ENCODE measurements around the gene FGR.
"Not testable (repeated sequence)": the region's sequence is repeated elsewhere in the genome, so short reads cannot be mapped to it uniquely, and the experiment has no call there.

The FGR gene

DNA sequence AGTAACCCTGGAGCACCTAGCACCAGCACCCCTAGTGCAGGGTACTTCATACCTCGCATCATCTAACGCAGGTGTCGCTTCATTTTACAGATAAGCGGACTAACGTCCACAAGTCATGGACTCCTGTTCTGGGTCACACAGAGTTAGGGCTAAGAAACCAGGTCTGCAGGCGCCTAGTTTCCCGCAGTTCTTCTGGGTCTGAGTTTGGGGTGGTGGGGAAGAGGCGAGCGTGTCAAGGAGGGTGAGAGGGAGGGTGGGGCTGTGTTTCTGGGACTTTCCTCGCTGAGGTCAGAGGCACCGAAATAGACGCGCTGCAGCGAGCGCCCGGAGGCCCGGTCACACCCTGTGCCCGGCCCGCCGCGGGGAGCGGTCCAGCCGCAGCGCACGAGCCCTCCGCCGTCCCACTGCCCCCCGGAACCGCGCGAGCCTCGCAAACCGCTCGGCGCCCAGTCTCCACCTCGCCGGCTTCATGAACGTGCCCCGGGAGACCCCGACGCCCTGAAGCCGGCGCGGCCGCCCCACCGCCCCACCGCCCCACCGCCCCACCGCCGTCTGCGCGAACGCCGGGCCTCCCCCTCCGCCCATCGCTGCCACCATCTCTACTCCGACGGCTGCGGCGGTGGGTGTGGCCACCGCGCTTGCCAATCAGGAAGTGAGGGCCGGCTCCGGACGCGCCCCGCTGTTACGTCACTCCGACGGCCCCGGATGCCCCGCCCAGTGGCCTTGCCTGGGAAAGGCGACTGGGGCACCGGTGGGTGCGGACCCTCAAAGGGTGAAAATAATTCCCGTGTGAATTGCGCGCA is 24.7 kb upstream of the FGR start:
- DNase-seq (ENCODE audit: low spot score) = peak; percentile 91

DNA sequence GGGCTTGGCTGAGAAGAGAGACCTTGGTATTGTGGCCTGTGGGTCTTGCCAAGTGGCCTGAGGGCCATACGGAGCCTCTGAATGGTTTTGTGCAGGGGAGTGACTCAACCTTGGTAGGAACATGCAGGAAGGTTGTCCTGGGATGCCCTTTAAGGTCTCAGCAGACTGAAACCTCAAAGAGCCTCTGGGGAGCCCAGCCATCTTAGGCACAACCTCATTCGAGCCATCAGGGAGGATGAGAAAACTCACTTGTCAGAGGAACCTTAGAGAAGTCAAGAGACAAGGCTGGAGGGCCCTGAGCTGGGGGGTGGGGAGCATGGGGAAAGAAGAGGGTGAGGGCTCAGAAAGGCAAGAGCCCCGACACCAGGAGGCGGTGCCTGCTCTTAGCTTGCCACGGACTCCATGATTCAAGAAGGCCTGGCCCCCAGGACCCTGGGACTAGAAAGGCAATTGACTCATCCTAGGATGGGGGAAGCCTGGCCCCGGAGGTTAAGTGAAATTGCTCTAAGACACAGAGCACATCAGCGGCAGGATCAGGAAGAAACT is 24.0 kb upstream of the FGR start:
- DNase-seq (ENCODE audit: low spot score) = no peak

DNA sequence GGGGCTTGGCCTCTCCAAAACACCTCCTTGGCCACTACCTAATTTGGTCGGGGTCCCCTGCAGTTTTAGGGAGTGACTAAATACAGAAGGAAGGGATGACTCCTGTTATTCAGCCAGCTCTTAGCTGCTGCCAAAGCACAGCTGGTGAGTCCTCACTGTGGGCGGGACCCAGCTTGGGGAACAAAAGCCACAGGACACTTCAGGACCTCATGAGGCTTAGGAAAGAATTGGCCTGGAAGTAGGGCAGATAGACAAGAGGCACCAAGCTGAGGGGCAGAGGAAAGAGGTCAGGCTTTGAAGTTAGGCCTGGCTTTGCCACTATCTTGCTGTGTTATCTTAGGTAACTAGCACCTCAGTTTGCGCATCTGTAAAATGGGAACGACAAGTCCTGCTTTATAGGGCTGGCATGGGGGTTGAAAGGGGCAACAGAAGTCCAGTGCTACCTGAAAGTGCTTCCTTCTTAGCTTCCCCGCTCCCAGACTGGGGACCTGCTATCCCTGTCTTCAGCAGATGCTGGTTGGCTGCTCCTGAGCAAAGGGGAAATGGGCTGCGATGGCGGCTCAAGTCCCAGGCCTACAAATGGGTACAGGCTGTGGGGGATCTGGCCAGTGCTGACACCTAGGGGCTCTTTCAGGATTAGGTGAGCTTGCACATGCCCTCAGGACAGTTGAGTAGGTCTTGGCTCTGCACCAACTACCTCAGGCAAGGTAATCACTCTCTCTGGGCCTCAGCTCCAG is 21.3 kb upstream of the FGR start:
- DNase-seq (ENCODE audit: low spot score) = no peak

DNA sequence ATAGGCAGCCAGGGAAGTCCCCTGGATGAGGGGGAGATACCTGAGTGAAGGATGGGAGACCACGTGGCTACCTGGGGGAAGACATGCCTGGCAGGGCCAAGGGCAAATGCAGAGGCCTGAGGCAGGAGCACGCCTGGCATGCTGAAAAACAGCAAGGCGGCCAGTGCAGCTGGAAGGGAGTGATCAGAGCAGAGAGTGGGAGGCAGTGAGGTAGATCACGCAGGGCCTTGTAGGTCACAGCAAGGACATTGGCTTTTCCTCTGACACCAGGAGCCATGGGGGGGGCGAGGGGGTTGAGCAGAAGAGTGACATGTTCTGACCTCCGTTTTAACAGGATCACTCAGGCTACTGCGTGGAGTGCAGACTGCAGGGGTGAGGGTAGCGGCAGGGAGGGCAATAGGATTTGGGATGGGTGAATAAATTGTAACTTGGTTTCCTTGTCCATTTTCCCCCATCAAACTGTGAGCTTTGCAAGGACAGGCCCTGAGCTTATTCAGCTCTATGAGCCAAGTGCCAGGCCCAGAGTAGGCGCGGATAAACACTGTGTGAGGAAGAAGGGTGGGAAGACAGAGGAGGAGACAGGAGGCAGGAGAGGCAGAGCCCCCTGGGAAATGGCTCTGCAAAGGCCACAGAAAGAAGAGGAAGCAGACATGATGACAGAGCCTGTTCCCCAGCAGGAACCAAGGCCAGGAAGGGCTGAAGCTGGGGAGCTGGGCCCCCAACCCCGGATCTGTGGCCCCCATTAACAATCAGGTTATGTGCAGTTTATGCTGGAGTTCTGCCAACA is 20.4 kb upstream of the FGR start:
- no peak for DNase-seq (ENCODE audit: low spot score)

DNA sequence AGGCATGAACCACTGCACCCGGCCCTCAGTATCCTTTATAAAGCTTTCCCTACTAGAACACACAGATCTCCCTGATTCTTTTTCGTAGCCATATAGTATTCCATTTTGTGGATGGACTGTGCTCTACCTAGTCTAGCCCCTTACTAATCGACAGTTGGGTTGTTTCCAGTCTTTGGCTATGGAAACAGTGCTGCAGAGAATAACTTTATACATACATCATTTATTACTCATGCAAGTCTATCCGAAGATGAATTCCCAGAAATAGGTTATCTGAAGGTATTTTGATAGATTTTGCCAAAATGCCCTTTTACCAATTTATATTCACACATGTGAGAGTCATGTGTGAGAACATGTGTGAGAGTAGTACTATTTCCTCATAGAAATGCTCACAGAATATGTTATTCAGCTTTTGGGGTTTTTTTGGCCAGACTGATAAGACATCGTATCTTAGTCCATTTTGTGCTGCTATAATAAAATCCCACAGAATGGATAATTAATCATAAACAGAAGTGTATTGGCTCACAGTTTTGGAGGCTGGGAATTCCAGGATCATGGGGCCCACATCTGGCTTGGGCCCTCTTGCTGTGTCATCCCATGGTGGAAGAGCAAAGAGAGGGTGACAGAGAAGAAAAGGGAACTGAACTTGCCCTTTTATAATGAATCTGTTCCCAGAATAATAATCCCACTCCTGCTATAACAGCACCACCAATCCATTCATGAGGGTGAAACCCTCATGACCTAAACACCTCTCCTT is 17.3 kb upstream of the FGR start:
- DNase-seq (ENCODE audit: low spot score) = no peak

DNA sequence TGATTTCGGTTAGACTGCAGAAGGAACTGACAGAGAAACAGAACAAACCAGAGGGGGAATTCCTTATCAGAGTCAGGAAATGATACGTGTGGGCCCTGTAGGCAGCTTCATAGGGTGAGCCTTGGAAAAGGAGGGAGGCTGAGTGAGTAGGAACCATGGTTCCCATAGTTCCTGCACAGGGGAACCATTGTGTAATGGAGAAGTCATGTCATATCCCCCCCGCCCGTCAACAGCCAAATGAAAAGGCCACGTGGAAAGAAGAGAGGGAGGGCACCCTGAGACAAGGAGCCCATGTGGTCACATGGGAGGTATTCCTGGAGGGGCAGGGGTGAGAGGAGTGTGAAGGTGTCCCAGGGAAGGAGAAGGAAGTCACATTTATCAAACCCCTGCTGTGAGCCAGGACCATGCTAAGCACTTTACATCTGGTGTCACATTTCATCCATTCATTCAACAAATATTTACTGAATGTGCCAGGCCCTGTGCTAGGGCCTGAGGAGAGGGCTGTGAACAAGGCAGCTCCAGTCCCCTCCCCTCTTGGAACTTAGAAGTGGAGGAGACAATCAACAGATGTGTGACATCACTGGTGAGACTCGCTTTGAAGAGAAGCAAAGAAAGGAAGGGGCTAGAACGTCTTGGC is 15.7 kb upstream of the FGR start:
- no peak for DNase-seq (ENCODE audit: low spot score)

DNA sequence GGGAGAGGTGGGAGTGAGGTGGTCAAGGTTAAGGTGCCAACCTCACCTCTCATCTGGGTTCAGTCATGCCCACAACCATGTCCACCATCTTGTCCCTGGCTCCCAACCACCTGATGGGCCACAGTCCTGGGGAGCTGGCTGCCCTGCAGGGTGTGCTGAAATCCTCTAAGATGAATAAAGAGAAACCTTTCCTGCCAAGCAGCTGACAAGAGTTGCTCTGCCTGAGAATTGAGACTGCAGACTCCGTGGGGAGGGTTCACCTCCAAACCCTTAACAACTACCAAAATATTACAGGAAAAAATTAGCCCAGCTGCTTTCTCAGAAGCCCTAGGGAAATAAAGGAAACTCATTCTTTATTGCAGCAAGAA is 15.2 kb upstream of the FGR start:
- DNase-seq (ENCODE audit: low spot score) = no peak

DNA sequence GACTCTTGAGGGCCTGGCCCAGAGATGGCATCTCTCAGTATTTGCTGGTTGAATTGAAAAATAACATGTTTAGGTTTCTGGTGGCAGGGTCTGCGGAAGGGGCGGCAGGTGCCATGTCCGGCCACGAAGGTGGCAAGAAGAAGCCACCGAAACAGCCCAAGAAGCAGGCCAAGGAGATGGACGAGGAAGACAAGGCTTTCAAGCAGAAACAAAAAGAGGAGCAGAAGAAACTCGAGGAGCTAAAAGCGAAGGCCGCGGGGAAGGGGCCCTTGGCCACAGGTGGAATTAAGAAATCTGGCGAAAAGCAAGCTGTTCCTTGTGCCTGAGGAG is 14.3 kb upstream of the FGR start:
- no peak for DNase-seq (ENCODE audit: low spot score)

DNA sequence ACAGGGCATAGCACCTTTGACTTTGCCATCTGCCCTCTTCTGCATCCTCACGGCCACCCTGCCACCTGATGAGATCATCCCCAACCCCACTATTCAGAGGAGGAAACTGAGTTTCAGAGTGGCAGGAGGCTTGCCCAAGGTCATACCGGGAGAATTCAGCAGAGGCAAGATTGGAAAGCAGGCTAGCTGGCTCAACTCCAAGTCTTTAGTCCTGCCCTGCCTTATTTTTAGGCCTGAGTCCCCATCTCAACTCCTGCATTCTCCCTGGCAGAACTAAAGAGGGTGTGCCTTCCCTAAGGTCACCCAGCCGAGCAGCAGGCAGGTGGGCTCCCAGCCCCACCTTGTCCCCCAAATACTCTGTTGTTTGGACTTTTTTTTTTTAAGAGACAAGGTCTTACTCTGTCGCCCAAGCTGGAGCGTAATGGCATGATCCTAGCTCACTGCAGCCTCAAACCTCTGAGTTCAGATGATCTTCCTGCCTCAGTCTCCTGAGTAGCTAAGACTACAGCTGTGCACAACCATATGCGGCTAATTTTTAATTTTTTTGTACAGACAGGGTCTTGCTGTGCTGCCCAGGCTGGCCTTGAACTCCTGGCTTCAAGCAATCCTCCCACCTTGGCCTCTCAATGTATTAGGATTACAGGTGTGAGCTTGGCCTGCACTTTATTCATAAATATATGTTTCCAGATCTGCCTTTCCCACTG is 13.8 kb upstream of the FGR start:
- no peak for DNase-seq (ENCODE audit: low spot score)

DNA sequence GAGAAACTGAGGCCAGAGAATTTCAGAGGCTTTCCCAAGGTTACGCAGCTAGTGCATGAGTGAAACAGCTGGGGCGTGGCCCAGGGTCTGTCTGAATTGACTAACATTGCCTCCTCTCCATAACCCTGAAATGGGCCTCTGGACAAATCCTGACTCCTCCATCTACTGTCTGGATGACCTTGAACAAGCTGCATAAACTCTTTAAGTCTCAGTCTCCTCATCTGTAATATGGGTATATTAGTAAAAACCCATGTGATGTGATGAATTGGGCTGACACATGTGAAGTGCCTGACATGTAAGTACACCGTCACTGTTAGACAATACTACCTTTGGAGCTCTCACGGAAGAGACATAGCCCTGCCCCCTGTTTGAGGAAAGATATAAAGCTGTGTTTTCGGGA is 12.3 kb upstream of the FGR start:
- DNase-seq (ENCODE audit: low spot score) = no peak

DNA sequence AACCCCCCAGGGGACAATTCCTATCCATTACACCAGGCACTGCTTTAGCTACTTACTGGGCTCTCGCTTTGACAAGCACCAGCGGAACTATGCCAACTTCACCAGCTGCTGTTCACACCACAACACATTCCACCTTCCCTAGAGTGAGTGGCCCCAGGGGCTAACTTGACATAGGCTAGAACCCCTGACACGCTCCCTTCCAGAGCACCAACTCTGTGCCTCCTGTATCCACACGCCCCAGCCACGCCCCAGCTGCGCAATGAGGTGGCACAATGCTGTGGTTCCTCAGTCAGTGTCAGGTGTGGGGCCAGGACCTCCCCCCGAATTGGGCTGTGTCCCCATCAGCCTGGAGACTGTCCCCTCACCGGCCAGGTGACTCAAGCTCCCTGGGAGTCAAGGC is 11.7 kb upstream of the FGR start:
- DNase-seq (ENCODE audit: low spot score) = no peak

DNA sequence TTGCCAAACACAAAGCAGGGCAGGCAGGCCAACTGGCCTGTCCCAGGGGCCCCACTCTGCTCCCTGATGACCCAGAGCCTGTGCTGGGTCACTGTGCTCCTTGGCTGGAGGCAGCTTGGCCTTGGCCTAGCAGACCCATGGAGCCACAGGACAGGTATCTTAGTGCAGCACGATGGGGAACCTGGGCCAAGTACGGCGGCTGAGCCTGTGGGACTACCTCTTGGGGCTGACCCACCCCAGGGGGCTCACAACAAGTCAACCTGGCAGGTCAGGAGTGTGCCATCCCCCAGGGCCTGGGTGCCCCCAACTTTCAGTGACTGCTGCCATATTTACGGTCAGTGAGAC is 10.1 kb upstream of the FGR start:
- DNase-seq (ENCODE audit: low spot score) = no peak

DNA sequence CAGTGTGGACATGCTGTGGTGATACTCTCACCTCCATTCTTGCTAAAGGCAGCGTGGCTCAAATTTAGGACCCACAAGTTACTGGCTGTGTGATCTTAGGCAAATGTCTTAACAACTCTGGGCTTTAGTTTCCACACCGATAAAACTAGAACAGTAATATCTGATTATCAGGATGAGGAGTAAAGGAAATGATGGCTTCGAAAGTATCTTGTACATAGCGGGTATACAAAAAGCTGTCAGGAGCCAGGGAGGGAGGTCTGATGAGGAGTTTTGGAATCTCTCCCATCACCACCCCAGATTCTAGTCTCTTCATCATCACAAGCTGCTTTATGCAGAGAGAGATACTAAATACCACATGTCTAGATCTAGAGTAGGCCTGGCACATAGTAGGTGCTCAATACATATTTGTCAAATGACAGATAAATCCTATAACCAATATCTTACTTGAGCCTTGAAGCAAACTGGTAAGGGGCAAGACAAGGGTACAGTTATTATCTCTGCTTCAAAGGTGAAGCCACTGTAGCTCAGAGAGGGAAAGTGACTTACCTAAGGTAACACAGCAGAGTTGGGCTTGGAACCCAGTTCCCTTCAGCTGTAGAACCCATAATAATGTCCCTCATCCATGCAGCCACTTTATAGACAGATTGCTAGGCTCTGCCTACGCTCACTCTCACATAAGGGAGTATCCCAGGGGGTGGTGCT is 9.5 kb upstream of the FGR start:
- DNase-seq (ENCODE audit: low spot score) = no peak

DNA sequence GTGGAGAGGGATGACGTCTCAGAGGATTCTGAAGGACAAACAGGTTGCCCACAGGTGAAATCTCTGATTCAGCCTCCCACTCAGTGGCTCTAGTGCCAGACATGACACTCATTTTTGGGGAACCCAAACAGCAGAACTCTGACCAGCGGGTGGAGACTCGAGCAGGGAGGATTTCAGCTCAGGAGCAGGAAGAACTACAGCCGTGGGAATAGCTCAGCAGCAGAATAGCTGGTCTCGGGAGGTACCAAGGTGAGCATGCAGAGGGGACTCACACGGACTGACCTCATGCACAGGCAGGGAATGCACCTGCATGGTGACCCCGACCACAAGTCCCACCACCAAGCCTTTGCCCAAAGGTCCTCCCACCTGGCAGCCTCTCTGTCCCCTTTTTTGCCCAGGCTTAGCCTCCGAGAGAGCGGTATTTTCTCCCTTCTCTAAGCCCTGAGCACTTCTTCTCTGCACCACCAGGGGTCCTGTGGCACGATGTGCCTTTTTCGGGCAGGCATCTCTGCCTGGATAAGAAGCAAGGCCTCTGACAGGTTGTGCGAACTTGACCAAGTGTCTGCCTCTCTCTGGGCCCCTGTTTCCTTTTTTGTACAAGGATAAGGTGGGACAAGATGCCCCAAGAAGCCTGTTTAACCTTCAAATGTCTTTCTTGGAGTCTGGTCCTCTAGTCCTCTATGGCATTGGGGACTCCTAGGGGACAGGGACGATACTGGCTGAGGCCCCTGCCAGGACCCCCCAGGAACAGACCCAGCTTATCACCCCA is 8.8 kb upstream of the FGR start:
- no peak for DNase-seq (ENCODE audit: low spot score)

DNA sequence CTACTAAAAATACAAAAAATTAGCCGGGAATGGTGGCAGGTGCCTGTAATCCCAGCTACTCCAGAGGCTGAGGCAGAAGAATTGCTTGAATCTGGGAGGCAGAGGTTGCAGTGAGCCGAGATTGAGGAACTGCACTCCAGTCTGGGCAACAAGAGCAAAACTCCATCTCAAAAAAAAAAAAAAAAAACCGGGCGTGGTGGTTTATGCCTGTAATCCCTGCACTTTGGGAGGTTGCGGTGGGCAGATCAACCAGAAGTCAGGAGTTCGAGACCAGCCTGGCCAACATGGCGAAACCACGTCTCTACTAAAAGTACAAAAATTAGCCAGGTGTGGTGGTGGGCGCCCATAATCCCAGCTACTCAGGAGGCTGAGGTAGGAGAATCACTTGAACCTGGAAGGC is 5.5 kb upstream of the FGR start:
- not testable (repeated sequence) for DNase-seq (ENCODE audit: low spot score)

DNA sequence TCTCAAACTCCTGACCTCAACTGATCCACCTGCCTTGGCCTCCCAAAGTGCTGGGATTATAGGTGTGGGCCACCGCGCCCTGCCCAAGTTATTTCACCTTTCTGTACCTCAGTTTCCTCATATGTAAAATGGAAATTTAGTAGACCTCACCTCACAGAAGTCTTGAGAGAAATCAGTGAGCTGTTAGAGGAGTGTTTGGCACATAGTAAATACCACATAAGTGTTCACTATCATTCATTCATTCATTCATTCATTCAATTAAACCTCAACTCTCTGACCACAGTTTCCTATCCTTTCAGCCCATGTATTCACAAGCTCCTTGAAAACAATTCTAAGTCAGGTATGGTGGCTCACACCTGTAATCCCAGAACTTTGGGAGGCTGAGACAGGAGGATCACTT is 3.8 kb upstream of the FGR start:
- no peak for DNase-seq (ENCODE audit: low spot score)

DNA sequence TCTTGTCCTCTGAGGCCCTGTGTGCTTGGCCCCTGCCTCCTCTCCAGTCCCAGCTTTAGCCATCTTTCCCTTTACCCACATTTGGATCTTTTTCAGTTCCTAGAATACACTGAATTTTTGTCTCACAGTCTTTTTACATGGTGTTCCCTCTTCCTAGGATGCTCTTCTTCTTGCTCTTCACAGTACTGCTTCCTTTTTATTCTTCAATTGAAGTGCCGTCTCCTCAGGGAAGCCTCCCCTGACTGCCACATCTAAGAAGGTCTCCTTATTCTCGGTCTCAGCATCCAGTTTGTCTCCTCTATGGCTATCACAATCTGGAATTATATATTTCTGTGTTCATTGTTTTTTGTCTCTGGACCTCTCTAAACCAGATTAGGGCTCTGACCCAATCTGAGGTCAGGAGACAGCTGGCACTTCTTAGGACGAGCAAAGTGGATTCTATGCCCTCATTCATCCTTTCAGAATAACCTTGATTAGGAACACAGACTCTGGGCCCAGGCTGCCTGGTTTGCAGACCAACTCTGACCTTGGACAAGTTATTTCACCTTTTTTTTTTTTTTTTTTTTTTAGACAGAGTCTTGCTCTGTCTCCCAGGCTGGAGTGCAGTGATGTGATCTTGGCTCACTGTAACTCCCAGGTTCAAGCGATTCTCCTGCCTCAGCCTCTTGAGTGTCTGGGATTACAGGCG is 3.2 kb upstream of the FGR start:
- DNase-seq (ENCODE audit: low spot score) = no peak

DNA sequence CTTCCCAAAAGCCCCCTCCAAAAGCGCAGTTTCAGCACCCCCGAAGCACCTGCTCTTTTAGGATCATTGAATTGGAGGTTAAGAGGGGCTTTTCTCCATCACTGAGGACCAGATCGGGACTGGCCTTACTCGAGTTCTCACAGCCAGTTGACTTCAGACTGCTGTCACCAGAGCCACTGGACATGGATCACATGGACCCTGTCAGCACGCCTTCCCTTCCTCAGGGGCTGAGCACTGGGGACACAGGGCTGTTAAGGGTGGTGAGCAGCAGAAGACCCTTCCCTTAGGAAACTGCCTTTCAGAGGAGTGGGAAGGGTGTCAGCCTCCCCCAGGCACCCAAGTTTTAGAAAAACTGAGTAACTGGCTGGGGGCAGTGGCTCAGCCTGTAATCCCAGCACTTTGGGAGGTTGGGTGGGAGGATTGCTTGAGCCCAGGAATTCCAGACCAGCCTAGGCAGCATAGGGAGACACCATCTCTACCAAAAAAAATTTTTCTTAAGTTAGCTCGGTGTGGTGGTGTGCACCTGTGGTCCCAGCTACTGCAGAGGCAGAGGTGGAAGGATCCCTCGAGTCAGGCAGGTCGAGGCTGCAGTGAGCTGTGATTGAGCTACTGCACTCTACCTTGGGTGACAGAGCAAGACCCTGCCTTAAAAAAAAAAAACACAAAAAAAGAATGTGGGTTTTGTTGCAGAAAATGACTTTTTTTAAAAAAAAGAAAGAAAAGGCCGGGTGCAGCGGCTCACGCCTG is 584 bp upstream of the FGR start:
- DNase-seq (ENCODE audit: low spot score) = no peak
